HCT116 (cell line): ENCODE measurements around the gene ITPR1. TPM values are rescaled to one million over a fixed set of nuclear protein-coding genes. Genes with fewer than 3 reads are reported as not detected.

Source experiments
- ATAC-seq: fragments of 200-7000 bp; cut with Tn5 transposase; 2 replicates; pipeline ENCODE4 v1.9.1; 2020; ENCODE audit warnings: mild to moderate bottlenecking, moderate library complexity
- BruUV-seq: library from RNA; stranded (reverse); fragments of 400-500 nt; replicated peaks from 2 replicates; lab custom pipeline; 2021; lab: Mats Ljungman, UMichigan
- CTCF ChIA-PET: fragments of 300-600 bp; sonication (Branson Sonifier 250); formaldehyde crosslinking; loops from one replicate; lab custom pipeline; 2021; ENCODE audit warnings: antibody characterized with exemption; lab: Charles Lee
- POLR2A ChIA-PET: fragments of 300-600, 350-600 bp; sonication (Branson Sonifier 250); formaldehyde crosslinking; loops from one replicate; lab custom pipeline; 2021; ENCODE audit warnings: antibody characterized with exemption; lab: Charles Lee
- RAD21 ChIA-PET, 2 experiments: fragments of 300-600 bp; sonication (Branson Sonifier 250); formaldehyde crosslinking; loops; one replicate each; lab custom pipeline; 2023; ENCODE audit warnings: low total read pairs in 2 of 2; ENCODE audit not compliant: uncharacterized antibody in 2 of 2, unreplicated experiment in 2 of 2, low non-redundant PET in 1 of 2; lab: Charles Lee
- DNase-seq: peaks from one replicate; pipeline ENCODE4 v3.0.0-alpha.2; 2010; ENCODE audit warnings: low read depth, low spot score
- H2AFZ ChIP-seq: fragments of 200-600 bp; shearing (Covaris generic), sonication (generic); 2 replicates; pipeline ENCODE4 v1.6.1; 2017; ENCODE audit warnings: low read depth, mixed run types, mixed read lengths, antibody characterized with exemption, low read length; ENCODE audit not compliant: poor library complexity, severe bottlenecking
- H3K27ac ChIP-seq: 2 replicates; pipeline ENCODE4 v1.5.1; 2012; ENCODE audit warnings: low read depth, low read length
- H3K27me3 ChIP-seq: fragments of 200-600 bp; sonication (generic); 2 replicates; pipeline ENCODE4 v1.6.1; 2016; ENCODE audit warnings: mixed run types, low read length, mixed read lengths; ENCODE audit not compliant: insufficient read depth
- H3K36me3 ChIP-seq, 2 experiments: fragments of 200-500 bp in 1 of 2; fragments of 200-600 bp in 1 of 2; sonication (Bioruptor generic) in 1 of 2; sonication (generic) in 1 of 2; 2 replicates each; pipeline versions ENCODE4 v1.5.1 to v1.6.1; 2014 to 2016; ENCODE audit warnings: low read length in 2 of 2, inconsistent platforms in 1 of 2, mixed read lengths in 1 of 2, mixed run types in 1 of 2; ENCODE audit not compliant: insufficient read depth in 2 of 2, control insufficient read depth in 1 of 2
- H3K4me1 ChIP-seq, 2 experiments: fragments of 200-600 bp in 1 of 2; sonication (generic) in 1 of 2; 2 replicates each; pipeline versions ENCODE4 v1.5.1 to v1.6.1; 2012 to 2017; ENCODE audit warnings: low read length in 2 of 2, inconsistent platforms in 1 of 2, mild to moderate bottlenecking in 1 of 2, mixed read lengths in 1 of 2, mixed run types in 1 of 2, moderate library complexity in 1 of 2; ENCODE audit not compliant: insufficient read depth in 2 of 2, control insufficient read depth in 1 of 2
- H3K4me2 ChIP-seq: fragments of 200-600 bp; sonication (generic); 2 replicates; pipeline ENCODE4 v1.6.1; 2017; ENCODE audit warnings: mixed run types, low read length, mixed read lengths
- H3K4me3 ChIP-seq, 2 experiments: fragments of 200-600 bp in 1 of 2; sonication (generic) in 1 of 2; replicated peaks in 1 of 2; 2 replicates each; pipeline ENCODE4 v1.5.1; 2011 to 2016; ENCODE audit warnings: low read length in 2 of 2, control low read depth in 1 of 2, low read depth in 1 of 2, mild to moderate bottlenecking in 1 of 2, mixed read lengths in 1 of 2, mixed run types in 1 of 2
- H3K79me2 ChIP-seq: fragments of 200-600 bp; sonication (generic); 2 replicates; pipeline ENCODE4 v1.6.1; 2017; ENCODE audit warnings: mild to moderate bottlenecking, mixed run types, low read length, moderate library complexity, mixed read lengths; ENCODE audit not compliant: insufficient read depth
- H3K9ac ChIP-seq: fragments of 200-600 bp; sonication (generic); 2 replicates; pipeline ENCODE4 v1.6.1; 2016; ENCODE audit warnings: low read length, mixed read lengths
- H3K9me2 ChIP-seq: fragments of 200-600 bp; sonication (generic), shearing (Covaris generic); 2 replicates; pipeline ENCODE4 v1.6.1; 2017; ENCODE audit warnings: mixed run types, mild to moderate bottlenecking, moderate library complexity; ENCODE audit not compliant: insufficient read depth
- H3K9me3 ChIP-seq, 2 experiments: fragments of 200-500 bp in 1 of 2; fragments of 200-600 bp in 1 of 2; sonication (Bioruptor generic) in 1 of 2; sonication (generic) in 1 of 2; 2 replicates each; pipeline ENCODE4 v1.6.1; 2014 to 2017; ENCODE audit warnings: low read length in 2 of 2, mixed read lengths in 2 of 2, inconsistent platforms in 1 of 2, low read depth in 1 of 2, mild to moderate bottlenecking in 1 of 2, mixed run types in 1 of 2, moderate library complexity in 1 of 2; ENCODE audit not compliant: control insufficient read depth in 1 of 2, insufficient read depth in 1 of 2
- H4K20me1 ChIP-seq: fragments of 200-600 bp; sonication (generic), shearing (Covaris generic); 2 replicates; pipeline ENCODE4 v1.6.1; 2017; ENCODE audit warnings: mixed run types, mild to moderate bottlenecking, moderate library complexity; ENCODE audit not compliant: insufficient read depth
- JUND ChIP-seq: IDR thresholded peaks from 2 replicates; pipeline ENCODE4 v1.6.1; 2012
- MAX ChIP-seq: IDR thresholded peaks from 2 replicates; pipeline ENCODE4 v1.6.1; 2012
- POLR2A ChIP-seq: IDR thresholded peaks from 2 replicates; pipeline ENCODE4 v1.7.0; 2011; ENCODE audit warnings: borderline replicate concordance; ENCODE audit not compliant: insufficient read depth, insufficient read length; ENCODE audit errors: extremely low read depth
- SIN3A ChIP-seq: IDR thresholded peaks from 2 replicates; pipeline ENCODE4 v1.6.1; 2012; ENCODE audit warnings: low read depth
- YY1 ChIP-seq: IDR thresholded peaks from 2 replicates; pipeline ENCODE4 v1.6.1; 2011; ENCODE audit warnings: low read length, low read depth, moderate library complexity, mild to moderate bottlenecking; ENCODE audit not compliant: insufficient replicate concordance; ENCODE audit errors: extremely low read depth
- ZFX ChIP-seq: fragments of 450-650 bp; IDR thresholded peaks from 2 replicates; pipeline ENCODE4 v1.6.1; 2017
- intact Hi-C: fragments of 100-400 bp; cut with micrococcal nuclease; formaldehyde crosslinking; loops from 2 replicates; pipeline ENCODE4 v1.10.0; 2022
- total RNA-seq: library from RNA; stranded (reverse); gene quantifications from one replicate; pipeline ENCODE4 v1.2.1, GENCODE V29; 2021; ENCODE audit not compliant: unreplicated experiment
- TF ChIP-seq, protein P1 (sequence below): IDR thresholded peaks from 2 replicates; pipeline ENCODE4 v1.6.1; 2012; ENCODE audit warnings: low read depth
- TF ChIP-seq, protein P2 (sequence below): IDR thresholded peaks from 2 replicates; pipeline ENCODE4 v1.6.1; 2011; ENCODE audit warnings: mild to moderate bottlenecking, low read length, moderate library complexity; ENCODE audit not compliant: insufficient replicate concordance; ENCODE audit errors: extremely low read depth
- TF ChIP-seq, protein P3 (sequence below): IDR thresholded peaks from 2 replicates; pipeline ENCODE4 v1.6.1; 2012

The ITPR1 gene
- total RNA-seq, 1 experiment from 2014 or later = 9.2 TPM

DNA sequence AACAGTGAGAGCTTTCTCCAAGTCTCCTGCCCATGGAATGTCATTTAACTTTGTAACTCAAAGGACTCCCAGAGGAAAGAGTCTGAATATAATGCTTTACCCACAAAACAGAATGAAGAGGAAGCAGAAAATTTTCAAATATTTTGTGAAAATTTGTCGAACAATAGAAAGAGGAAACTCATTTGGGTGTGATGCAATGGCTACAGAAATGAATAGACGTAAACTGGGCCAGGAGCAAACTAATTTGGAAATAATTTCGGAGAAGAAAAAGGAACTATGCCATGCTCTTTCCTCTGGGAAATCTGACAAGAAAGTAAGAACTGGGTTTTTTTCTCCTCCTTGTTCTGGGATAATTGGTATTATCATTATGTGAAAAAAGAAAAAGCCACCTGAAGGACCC lies 14.9 kb upstream of the ITPR1 start:
- intact Hi-C loops = no loop called here
- H3K9ac ChIP-seq = no peak overlapping the region
- no peak for ATAC-seq
- no peak for DNase-seq
- no peak overlapping the region for H3K4me2 ChIP-seq
- H3K4me3 ChIP-seq = no peak overlapping the region
- POLR2A ChIA-PET = no interaction called here
- no peak overlapping the region for H3K27ac ChIP-seq
- BruUV-seq = no TSS peak
- H3K36me3 ChIP-seq = no peaks in the 10 kb centered on the region
- H2AFZ ChIP-seq = no peak overlapping the region
- RAD21 ChIA-PET = no interaction called here
- H3K27me3 ChIP-seq = peaks cover 29% of the 10 kb centered on the region
- no peaks in the 10 kb centered on the region for H4K20me1 ChIP-seq
- TF ChIP-seq SIN3A (no peak), YY1 (no peak), ZFX (no peak), JUND (no peak), MAX (no peak), POLR2A (no peak)
- TF ChIP-seq, protein P1, sequence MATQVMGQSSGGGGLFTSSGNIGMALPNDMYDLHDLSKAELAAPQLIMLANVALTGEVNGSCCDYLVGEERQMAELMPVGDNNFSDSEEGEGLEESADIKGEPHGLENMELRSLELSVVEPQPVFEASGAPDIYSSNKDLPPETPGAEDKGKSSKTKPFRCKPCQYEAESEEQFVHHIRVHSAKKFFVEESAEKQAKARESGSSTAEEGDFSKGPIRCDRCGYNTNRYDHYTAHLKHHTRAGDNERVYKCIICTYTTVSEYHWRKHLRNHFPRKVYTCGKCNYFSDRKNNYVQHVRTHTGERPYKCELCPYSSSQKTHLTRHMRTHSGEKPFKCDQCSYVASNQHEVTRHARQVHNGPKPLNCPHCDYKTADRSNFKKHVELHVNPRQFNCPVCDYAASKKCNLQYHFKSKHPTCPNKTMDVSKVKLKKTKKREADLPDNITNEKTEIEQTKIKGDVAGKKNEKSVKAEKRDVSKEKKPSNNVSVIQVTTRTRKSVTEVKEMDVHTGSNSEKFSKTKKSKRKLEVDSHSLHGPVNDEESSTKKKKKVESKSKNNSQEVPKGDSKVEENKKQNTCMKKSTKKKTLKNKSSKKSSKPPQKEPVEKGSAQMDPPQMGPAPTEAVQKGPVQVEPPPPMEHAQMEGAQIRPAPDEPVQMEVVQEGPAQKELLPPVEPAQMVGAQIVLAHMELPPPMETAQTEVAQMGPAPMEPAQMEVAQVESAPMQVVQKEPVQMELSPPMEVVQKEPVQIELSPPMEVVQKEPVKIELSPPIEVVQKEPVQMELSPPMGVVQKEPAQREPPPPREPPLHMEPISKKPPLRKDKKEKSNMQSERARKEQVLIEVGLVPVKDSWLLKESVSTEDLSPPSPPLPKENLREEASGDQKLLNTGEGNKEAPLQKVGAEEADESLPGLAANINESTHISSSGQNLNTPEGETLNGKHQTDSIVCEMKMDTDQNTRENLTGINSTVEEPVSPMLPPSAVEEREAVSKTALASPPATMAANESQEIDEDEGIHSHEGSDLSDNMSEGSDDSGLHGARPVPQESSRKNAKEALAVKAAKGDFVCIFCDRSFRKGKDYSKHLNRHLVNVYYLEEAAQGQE = no peak
- TF ChIP-seq, protein P2, sequence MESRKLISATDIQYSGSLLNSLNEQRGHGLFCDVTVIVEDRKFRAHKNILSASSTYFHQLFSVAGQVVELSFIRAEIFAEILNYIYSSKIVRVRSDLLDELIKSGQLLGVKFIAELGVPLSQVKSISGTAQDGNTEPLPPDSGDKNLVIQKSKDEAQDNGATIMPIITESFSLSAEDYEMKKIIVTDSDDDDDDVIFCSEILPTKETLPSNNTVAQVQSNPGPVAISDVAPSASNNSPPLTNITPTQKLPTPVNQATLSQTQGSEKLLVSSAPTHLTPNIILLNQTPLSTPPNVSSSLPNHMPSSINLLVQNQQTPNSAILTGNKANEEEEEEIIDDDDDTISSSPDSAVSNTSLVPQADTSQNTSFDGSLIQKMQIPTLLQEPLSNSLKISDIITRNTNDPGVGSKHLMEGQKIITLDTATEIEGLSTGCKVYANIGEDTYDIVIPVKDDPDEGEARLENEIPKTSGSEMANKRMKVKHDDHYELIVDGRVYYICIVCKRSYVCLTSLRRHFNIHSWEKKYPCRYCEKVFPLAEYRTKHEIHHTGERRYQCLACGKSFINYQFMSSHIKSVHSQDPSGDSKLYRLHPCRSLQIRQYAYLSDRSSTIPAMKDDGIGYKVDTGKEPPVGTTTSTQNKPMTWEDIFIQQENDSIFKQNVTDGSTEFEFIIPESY = no peak
- TF ChIP-seq, protein P3, sequence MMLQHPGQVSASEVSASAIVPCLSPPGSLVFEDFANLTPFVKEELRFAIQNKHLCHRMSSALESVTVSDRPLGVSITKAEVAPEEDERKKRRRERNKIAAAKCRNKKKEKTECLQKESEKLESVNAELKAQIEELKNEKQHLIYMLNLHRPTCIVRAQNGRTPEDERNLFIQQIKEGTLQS = no peak
- H3K4me1 ChIP-seq = peaks cover 7 to 9% of the 10 kb centered on the region in 2 experiments; a peak in 3 of 4 replicates
- H3K79me2 ChIP-seq = no peaks in the 10 kb centered on the region
- CTCF ChIA-PET = no interaction called here
- H3K9me2 ChIP-seq = no peaks in the 10 kb centered on the region
- H3K9me3 ChIP-seq = no peaks in the 10 kb centered on the region
